Kidney epithelial cell (primary cell): ENCODE measurements around the gene ARMC3. TPM values are rescaled to one million over a fixed set of nuclear protein-coding genes. Genes with fewer than 3 reads are reported as not detected.

ENCODE experiments used
- DNase-seq: peaks from one replicate; pipeline ENCODE4 v3.0.0-alpha.2; 2010; ENCODE audit warnings: low read depth
- H3K27me3 ChIP-seq: 2 replicates; pipeline ENCODE4 v1.6.0; 2011; ENCODE audit warnings: low read length; ENCODE audit not compliant: control insufficient read depth, insufficient read depth
- H3K36me3 ChIP-seq: 2 replicates; pipeline ENCODE4 v1.5.1; 2011; ENCODE audit warnings: low read length; ENCODE audit not compliant: control insufficient read depth, insufficient read depth
- H3K4me3 ChIP-seq: 2 replicates; pipeline ENCODE4 v1.5.1; 2011; ENCODE audit warnings: low read depth, mild to moderate bottlenecking, control low read depth, low read length
- CTCF ChIP-seq: IDR thresholded peaks from 2 replicates; pipeline ENCODE4 v1.5.1; 2011; ENCODE audit warnings: mild to moderate bottlenecking, moderate library complexity, low read length, control low read depth, inconsistent platforms; ENCODE audit not compliant: insufficient read depth, poor library complexity, severe bottlenecking
- total RNA-seq: library from RNA; depleted of rRNA; stranded (reverse); fragments of >200 nt; gene quantifications from 2 replicates; pipeline ENCODE4 v1.2.3, GENCODE V29; 2015

ARMC3 gene
- total RNA-seq, 1 donor from 2014 or later: 1.6 TPM

- Histone ChIP-seq H3K36me3 (no peaks in the 10 kb centered on the region), H3K27me3 (no peaks in the 10 kb centered on the region), H3K4me3 (no peak overlapping the region)
- peak; percentile 89 for TF ChIP-seq CTCF
- no peak for DNase-seq
Measured at GRCh38 chr10:22988581-22989360, 60.9 kb downstream of the ARMC3 start.

GRCh38 chr10:22990443-22990842 is 62.6 kb downstream of the ARMC3 start:
- Histone ChIP-seq H3K4me3 (no peak overlapping the region), H3K27me3 (no peaks in the 10 kb centered on the region), H3K36me3 (no peaks in the 10 kb centered on the region)
- no peak for DNase-seq
- TF ChIP-seq CTCF: no peak

DNA sequence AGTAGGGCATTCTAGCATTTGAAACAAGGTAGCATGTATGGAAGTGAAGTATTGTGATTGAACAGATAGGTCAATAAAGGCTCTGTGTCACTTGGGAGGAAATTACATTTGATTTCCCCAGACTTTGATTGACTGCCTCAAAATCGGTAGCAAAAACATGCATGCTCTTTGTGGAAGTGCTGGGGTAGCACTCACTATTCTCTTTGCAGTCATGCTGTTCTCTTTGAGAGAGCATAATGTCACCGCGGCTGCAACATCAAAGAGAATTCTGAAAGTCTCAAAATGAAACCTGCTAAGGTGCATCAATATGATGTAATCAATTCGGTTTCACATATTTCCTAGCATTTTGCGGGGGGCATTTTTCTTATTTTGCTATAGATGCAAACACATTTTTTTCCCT is 64.2 kb downstream of the ARMC3 start:
- Histone ChIP-seq H3K36me3 (no peaks in the 10 kb centered on the region), H3K4me3 (no peak overlapping the region), H3K27me3 (no peaks in the 10 kb centered on the region)
- TF ChIP-seq CTCF: no peak
- no peak for DNase-seq

DNA sequence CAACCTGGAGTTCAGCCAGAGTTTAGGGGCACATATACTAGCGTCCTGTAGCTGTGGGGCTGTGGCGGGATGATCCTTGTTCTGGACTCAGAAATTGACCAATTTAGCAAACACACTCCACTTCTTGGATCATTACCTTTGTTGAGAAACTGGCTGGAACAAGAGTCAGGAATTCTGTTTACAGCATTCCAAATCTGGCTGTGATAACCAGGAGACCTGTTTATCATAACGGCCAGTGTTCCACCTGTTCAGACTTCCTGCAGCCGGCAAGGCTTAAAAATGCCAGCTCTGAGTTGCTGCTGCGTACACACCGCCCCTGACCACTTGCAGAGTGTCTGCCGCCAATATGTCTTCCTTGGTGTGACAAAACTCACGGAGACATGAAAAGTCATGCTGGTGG is 64.8 kb downstream of the ARMC3 start:
- DNase-seq: no peak
- no peak for TF ChIP-seq CTCF
- no peaks in the 10 kb centered on the region for H3K36me3 ChIP-seq
- no peak overlapping the region for H3K4me3 ChIP-seq
- H3K27me3 ChIP-seq: no peaks in the 10 kb centered on the region

GRCh38 chr10:22993314-22993713 is 65.5 kb downstream of the ARMC3 start:
- no peak for DNase-seq
- H3K36me3 ChIP-seq: no peaks in the 10 kb centered on the region
- no peak overlapping the region for H3K4me3 ChIP-seq
- H3K27me3 ChIP-seq: no peaks in the 10 kb centered on the region
- no peak for TF ChIP-seq CTCF

DNA sequence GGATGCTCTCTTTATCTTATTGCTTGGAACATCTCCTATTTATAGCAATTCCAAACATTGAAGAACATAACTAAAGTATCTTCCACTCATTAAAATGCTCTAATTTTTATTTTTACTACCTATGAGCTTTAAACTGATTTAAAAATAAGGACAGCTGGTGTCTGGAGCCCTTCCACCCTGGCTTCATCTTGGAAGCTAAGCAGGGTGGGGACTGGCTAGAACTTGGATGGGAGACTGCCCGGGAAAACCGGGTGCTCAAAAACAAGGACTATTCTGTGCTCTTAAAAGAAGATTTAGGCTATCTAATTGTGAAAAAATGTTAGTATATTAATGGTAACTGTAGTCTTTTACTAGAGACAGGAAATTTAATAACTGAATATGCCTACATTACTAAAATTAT is 69.2 kb downstream of the ARMC3 start:
- DNase-seq: no peak
- peaks cover 4% of the 10 kb centered on the region for H3K27me3 ChIP-seq
- H3K36me3 ChIP-seq: no peaks in the 10 kb centered on the region
- no peak overlapping the region for H3K4me3 ChIP-seq
- TF ChIP-seq CTCF: no peak
